PC-3 (cell line): Measurements from ENCODE around the gene APCDD1L. TPM values are rescaled to one million over a fixed set of nuclear protein-coding genes. Genes with fewer than 3 reads are reported as not detected.

Experiments
- ATAC-seq: fragments of 200-7000 bp; cut with Tn5 transposase; 2 replicates; pipeline ENCODE4 v1.9.1; 2020; ENCODE audit warnings: mild to moderate bottlenecking, moderate library complexity
- BruUV-seq: library from RNA; stranded (reverse); fragments of 400-500 nt; replicated peaks from 2 replicates; lab custom pipeline; 2021; lab: Mats Ljungman, UMichigan
- CTCF ChIA-PET: fragments of 300-600 bp; sonication (Branson Sonifier 250); formaldehyde crosslinking; loops from one replicate; lab custom pipeline; 2022; ENCODE audit warnings: antibody characterized with exemption; lab: Charles Lee
- POLR2A ChIA-PET: fragments of 300-600 bp; sonication (Branson Sonifier 250); formaldehyde crosslinking; loops from one replicate; lab custom pipeline; 2022; ENCODE audit warnings: antibody characterized with exemption; ENCODE audit not compliant: unreplicated experiment; lab: Charles Lee
- DNase-seq: peaks from one replicate; pipeline ENCODE4 v3.0.0-alpha.2; 2015
- H2AFZ ChIP-seq: fragments of 300-600 bp; sonication (generic); 2 replicates; pipeline ENCODE4 v1.6.0; 2016; ENCODE audit warnings: antibody characterized with exemption, low read length
- H3F3A ChIP-seq: fragments of 300-600 bp; sonication (generic); one replicate; pipeline ENCODE4 v1.6.0; 2017; ENCODE audit warnings: antibody characterized with exemption, low read length, control low read depth, mild to moderate bottlenecking; ENCODE audit not compliant: unreplicated experiment
- H3K27ac ChIP-seq: fragments of 300-600 bp; sonication (generic); 2 replicates; pipeline ENCODE4 v1.5.1; 2016; ENCODE audit warnings: mild to moderate bottlenecking, low read length
- H3K27me3 ChIP-seq: fragments of 300-600 bp; sonication (generic); 2 replicates; pipeline ENCODE4 v1.6.1; 2016; ENCODE audit warnings: low read length, mixed read lengths
- H3K36me3 ChIP-seq: fragments of 300-600 bp; sonication (generic); 2 replicates; pipeline ENCODE4 v1.6.1; 2016; ENCODE audit warnings: low read depth, mixed run types, low read length, mixed read lengths
- H3K4me1 ChIP-seq: fragments of 300-600 bp; sonication (generic); 2 replicates; pipeline ENCODE4 v1.5.1; 2016; ENCODE audit warnings: low read length; ENCODE audit not compliant: insufficient read depth
- H3K4me2 ChIP-seq: fragments of 300-600 bp; sonication (generic); 2 replicates; pipeline ENCODE4 v1.6.0; 2016; ENCODE audit warnings: low read length
- H3K4me3 ChIP-seq: fragments of 300-600 bp; sonication (generic); 2 replicates; pipeline ENCODE4 v1.5.1; 2016; ENCODE audit warnings: mild to moderate bottlenecking, low read length, mixed read lengths
- H3K79me2 ChIP-seq: fragments of 300-600 bp; sonication (generic); 2 replicates; pipeline ENCODE4 v1.6.1; 2017; ENCODE audit warnings: low read length, mixed read lengths
- H3K9ac ChIP-seq: fragments of 300-600 bp; sonication (generic); 2 replicates; pipeline ENCODE4 v1.6.0; 2016; ENCODE audit warnings: mild to moderate bottlenecking, low read length
- H3K9me2 ChIP-seq: fragments of 300-600 bp; sonication (generic); replicated peaks from 2 replicates; pipeline ENCODE4 v1.6.1; 2016; ENCODE audit warnings: mixed run types, low read length, mixed read lengths
- H3K9me3 ChIP-seq: fragments of 300-600 bp; sonication (generic); 2 replicates; pipeline ENCODE4 v1.6.1; 2016; ENCODE audit warnings: low read length, mixed read lengths
- H4K20me1 ChIP-seq: fragments of 300-600 bp; sonication (generic); 2 replicates; pipeline ENCODE4 v1.6.1; 2016; ENCODE audit warnings: low read length, mixed read lengths
- EZH2 ChIP-seq: fragments of 300-600 bp; sonication (generic); IDR thresholded peaks from one replicate; pipeline ENCODE4 v1.6.1; 2017; ENCODE audit warnings: antibody characterized with exemption, mild to moderate bottlenecking, low read length; ENCODE audit not compliant: unreplicated experiment
- EZH2phosphoT487 ChIP-seq: fragments of 300-600 bp; sonication (generic); IDR thresholded peaks from 2 replicates; pipeline ENCODE4 v1.6.1; 2018; ENCODE audit warnings: mild to moderate bottlenecking, antibody characterized with exemption, low read length, borderline replicate concordance
- intact Hi-C: fragments of 100-400 bp; cut with micrococcal nuclease; formaldehyde crosslinking; loops from 2 replicates; pipeline ENCODE4 v1.9.0; 2023
- total RNA-seq: library from RNA; depleted of rRNA; stranded (reverse); fragments of >200 nt; gene quantifications from 2 replicates; pipeline ENCODE4 v1.2.3, GENCODE V29; 2014
- TF ChIP-seq, protein P1 (sequence below): fragments of 300-600 bp; sonication (generic); conservative IDR thresholded peaks from 2 replicates; pipeline ENCODE4 v1.5.1; 2017; ENCODE audit warnings: antibody characterized with exemption, low read depth, mild to moderate bottlenecking, low read length

The APCDD1L gene
- total RNA-seq, 1 experiment from 2014 or later: 2.0 TPM

DNA sequence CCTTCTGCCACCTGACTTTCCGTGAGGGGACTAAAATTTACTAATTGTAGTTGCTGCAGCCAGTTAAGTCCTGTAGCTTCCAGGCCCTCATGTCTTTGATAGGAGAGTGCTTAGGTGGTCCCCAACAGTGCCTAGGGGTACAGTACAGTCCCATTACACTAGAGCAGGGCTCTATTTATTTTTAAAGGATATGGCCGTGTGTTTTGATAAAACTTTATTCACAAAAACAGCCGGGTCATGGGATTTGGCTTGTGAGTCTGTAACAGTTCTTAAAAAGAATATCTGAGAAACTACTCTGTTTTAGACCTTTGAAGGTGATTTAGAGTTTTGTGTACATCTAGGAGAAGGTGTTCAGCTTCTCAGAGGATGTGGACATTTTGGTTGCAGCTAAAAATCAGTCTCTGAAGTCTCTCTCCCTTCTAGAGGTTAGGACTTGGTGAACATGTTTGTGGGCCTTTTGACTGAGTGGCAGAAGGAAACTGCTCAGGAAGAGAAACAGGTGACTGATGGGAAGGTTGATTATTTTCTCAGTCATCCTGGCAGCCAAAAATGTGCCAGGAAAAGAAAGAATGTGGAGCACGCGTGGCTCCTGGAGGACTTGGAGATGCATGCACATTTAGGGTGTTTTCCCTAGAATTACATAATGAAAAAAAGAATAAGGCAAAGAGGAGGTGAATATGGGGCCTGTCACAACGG is 68.8 kb downstream of the APCDD1L start:
- H3K9me2 ChIP-seq: no peaks in the 10 kb centered on the region
- peaks cover 35% of the 10 kb centered on the region for H3K36me3 ChIP-seq
- TF ChIP-seq, protein P1, sequence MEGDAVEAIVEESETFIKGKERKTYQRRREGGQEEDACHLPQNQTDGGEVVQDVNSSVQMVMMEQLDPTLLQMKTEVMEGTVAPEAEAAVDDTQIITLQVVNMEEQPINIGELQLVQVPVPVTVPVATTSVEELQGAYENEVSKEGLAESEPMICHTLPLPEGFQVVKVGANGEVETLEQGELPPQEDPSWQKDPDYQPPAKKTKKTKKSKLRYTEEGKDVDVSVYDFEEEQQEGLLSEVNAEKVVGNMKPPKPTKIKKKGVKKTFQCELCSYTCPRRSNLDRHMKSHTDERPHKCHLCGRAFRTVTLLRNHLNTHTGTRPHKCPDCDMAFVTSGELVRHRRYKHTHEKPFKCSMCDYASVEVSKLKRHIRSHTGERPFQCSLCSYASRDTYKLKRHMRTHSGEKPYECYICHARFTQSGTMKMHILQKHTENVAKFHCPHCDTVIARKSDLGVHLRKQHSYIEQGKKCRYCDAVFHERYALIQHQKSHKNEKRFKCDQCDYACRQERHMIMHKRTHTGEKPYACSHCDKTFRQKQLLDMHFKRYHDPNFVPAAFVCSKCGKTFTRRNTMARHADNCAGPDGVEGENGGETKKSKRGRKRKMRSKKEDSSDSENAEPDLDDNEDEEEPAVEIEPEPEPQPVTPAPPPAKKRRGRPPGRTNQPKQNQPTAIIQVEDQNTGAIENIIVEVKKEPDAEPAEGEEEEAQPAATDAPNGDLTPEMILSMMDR: no peak
- no peak for TF ChIP-seq EZH2phosphoT487
- no peak for TF ChIP-seq EZH2
- H4K20me1 ChIP-seq: no peaks in the 10 kb centered on the region
- H3K4me1 ChIP-seq: no peaks in the 10 kb centered on the region
- no peak overlapping the region for H3K4me2 ChIP-seq
- H2AFZ ChIP-seq: no peak overlapping the region
- no peak overlapping the region for H3K4me3 ChIP-seq
- ATAC-seq (no peak), DNase-seq (no peak)
- ChIA-PET CTCF (no interaction called here), POLR2A (no interaction called here)
- no peak overlapping the region for H3K9ac ChIP-seq
- H3K9me3 ChIP-seq: no peaks in the 10 kb centered on the region
- no peaks in the 10 kb centered on the region for H3F3A ChIP-seq
- 0 out of 2 replicates have a peak, but pooled peaks cover 6% of the 10 kb centered on the region for H3K79me2 ChIP-seq
- no peak overlapping the region for H3K27ac ChIP-seq
- intact Hi-C loops: loop anchor here (2.0 to 10.0 kb wide), 2 partner anchors 40 to 62 kb away; partner anchors contain the start of gene VAPB
- no peaks in the 10 kb centered on the region for H3K27me3 ChIP-seq
- no TSS peak for BruUV-seq

- Histone ChIP-seq H4K20me1 (no peaks in the 10 kb centered on the region), H3K9ac (no peak overlapping the region), H3F3A (no peaks in the 10 kb centered on the region), H3K36me3 (peaks cover 37% of the 10 kb centered on the region), H3K4me3 (no peak overlapping the region), H3K4me2 (no peak overlapping the region), H3K4me1 (no peaks in the 10 kb centered on the region), H3K9me3 (no peaks in the 10 kb centered on the region), H3K27ac (no peak overlapping the region), H2AFZ (no peak overlapping the region), H3K79me2 (peaks cover 16% of the 10 kb centered on the region), H3K27me3 (no peaks in the 10 kb centered on the region), H3K9me2 (no peaks in the 10 kb centered on the region)
- DNase-seq (no peak), ATAC-seq (no peak)
- ChIA-PET POLR2A (no interaction called here), CTCF (no interaction called here)
- no peak for TF ChIP-seq EZH2phosphoT487
- TF ChIP-seq, protein P1: no peak
- no peak for TF ChIP-seq EZH2
- BruUV-seq: no TSS peak
- intact Hi-C loops: loop anchor here (10.0 kb wide), 1 partner anchor 60 kb away; the partner anchor contains the start of gene VAPB
Observed at GRCh38 chr20:58444746-58445255, 70.4 kb downstream of the APCDD1L start.

DNA sequence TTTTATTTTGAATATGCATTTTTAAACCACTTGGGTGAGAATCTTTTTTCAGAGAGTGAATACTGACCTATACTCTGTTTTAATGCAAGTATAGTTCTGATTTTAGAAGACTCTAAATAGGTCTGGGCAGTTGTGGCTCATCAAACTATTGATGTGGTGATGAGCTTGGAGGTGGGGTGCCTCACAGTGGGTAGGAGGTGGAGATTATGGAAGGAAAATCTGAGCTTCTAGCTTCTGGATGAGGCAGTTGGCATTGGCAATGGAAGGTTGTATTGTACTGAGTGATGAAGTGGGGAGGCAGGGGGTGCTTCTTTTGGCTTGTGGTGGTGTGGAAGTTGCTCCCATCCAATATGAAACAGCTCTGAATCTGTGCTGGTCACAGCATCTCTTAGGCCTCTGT is 73.5 kb downstream of the APCDD1L start:
- no peak for ATAC-seq
- Histone ChIP-seq H3K9me2 (no peaks in the 10 kb centered on the region), H3K4me2 (no peak overlapping the region), H3K9me3 (no peaks in the 10 kb centered on the region), H3K4me1 (no peaks in the 10 kb centered on the region), H3F3A (no peaks in the 10 kb centered on the region), H3K27ac (no peak overlapping the region), H3K9ac (no peak overlapping the region), H3K79me2 (peaks cover 46% of the 10 kb centered on the region), H4K20me1 (no peaks in the 10 kb centered on the region), H3K4me3 (no peak overlapping the region), H2AFZ (no peak overlapping the region), H3K36me3 (peaks cover 39% of the 10 kb centered on the region), H3K27me3 (no peaks in the 10 kb centered on the region)
- no peak for DNase-seq
- intact Hi-C loops: loop anchor here (10.0 kb wide), 1 partner anchor 57 kb away; the partner anchor contains the start of gene VAPB
- CTCF ChIA-PET: no interaction called here
- BruUV-seq: no TSS peak
- TF ChIP-seq EZH2phosphoT487: no peak
- TF ChIP-seq, protein P1: no peak
- POLR2A ChIA-PET: interaction anchor here (0.5 to 0.7 kb wide), 2 partner anchors 67 to 82 kb away, joined by 5 to 7 read pairs; no protein-coding TSS in a partner anchor
